22Rv1 (cell line): ENCODE data around the gene TNFSF15.
"Not testable (repeated sequence)": the region's sequence is repeated elsewhere in the genome, so short reads cannot be mapped to it uniquely, and the experiment has no call there.

Experiments used
- H3K27ac ChIP-seq: fragments of 450-650 bp; 2 replicates; pipeline ENCODE4 v1.5.1; 2017
- CTCF ChIP-seq: fragments of 450-650 bp; IDR thresholded peaks from 2 replicates; pipeline ENCODE4 v1.5.1; 2017; ENCODE audit warnings: mild to moderate bottlenecking
- ZFX ChIP-seq: fragments of 450-650 bp; IDR thresholded peaks from 2 replicates; pipeline ENCODE4 v1.6.1; 2017; ENCODE audit warnings: antibody characterized with exemption, borderline replicate concordance

The TNFSF15 gene

GRCh38 chr9:114746591-114747346, 59.1 kb downstream of the TNFSF15 start:
- no peak for TF ChIP-seq ZFX
- no peak for TF ChIP-seq CTCF

GRCh38 chr9:114745879-114746550, 59.8 kb downstream of the TNFSF15 start:
- TF ChIP-seq CTCF (no peak), ZFX (no peak)
- no peak overlapping the region for H3K27ac ChIP-seq

More at GRCh38 chr9:114746591-114747346, 59.1 kb downstream of the TNFSF15 start:
- H3K27ac ChIP-seq = no peak overlapping the region

- no peak for TF ChIP-seq CTCF
- TF ChIP-seq ZFX = no peak
- no peak overlapping the region for H3K27ac ChIP-seq
Observed at GRCh38 chr9:114745108-114745848, 60.6 kb downstream of the TNFSF15 start.

- no peak overlapping the region for H3K27ac ChIP-seq
- TF ChIP-seq ZFX (no peak), CTCF (no peak)
Observed at GRCh38 chr9:114743446-114743845, 62.4 kb downstream of the TNFSF15 start.

DNA sequence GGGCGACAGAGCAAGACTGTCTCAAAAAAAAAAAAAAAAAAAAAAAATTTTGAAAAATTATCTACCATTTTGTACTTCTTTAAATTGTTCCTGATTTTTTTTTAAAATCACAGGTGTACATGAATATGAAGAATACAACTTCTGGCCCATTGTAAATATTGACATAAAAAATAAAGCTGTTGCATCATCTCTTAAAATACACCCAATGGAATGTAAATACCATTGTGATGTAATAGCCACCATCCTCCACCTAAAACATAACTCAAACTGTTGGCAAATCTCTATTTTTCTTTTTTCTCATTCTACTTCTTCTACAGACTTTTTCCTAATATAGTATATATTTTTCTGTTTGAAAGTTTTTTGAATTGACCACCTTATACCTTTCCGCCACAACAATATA, 62.9 kb downstream of the TNFSF15 start:
- TF ChIP-seq CTCF (no peak), ZFX (no peak)

GRCh38 chr9:114741521-114741920, 64.3 kb downstream of the TNFSF15 start:
- H3K27ac ChIP-seq = not testable (repeated sequence)

More for the DNA sequence above, 62.9 kb downstream of the TNFSF15 start:
- H3K27ac ChIP-seq = no peak overlapping the region

- H3K27ac ChIP-seq = no peak overlapping the region
- TF ChIP-seq CTCF (peak; percentile 87), ZFX (no peak)
Observed at GRCh38 chr9:114738581-114739316, 67.1 kb downstream of the TNFSF15 start.
